ENCODE measurements around the gene AGL.

DNA sequence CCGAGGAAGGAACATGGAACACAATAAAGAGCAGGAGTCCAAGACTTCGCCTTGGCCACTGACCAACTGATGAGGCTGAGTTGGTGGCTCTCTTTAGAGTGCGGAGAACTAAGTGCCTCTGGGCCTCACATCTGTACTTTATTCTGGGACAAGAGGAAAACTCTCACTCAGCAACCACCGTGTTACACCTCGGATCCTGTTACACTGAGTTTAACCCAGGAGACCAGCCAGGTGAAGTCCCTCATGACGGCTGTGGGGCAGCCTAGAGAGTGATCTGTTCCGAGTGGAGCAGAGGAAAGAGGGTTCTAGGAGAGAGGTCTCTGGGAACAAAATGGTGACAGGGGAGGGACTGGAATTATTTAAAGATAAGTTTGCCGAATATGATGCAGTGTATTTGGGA lies 33.5 kb upstream of the AGL start:
- TF ChIP-seq ZSCAN20 (CRISPR knock-in tag; IDR thresholded peaks at IDR 0.05) (no peak), CHD2 (IDR thresholded peaks at IDR 0.05; ENCODE audit: low read length, partially characterized antibody) (no peak)
